Ovary (tissue), 9 donors: ENCODE measurements around the gene HNRNPH3. TPM values are rescaled to one million over a fixed set of nuclear protein-coding genes. Genes with fewer than 3 reads are reported as not detected.

ENCODE experiments used
- DNase-seq, 5 donors: peaks; one replicate each; pipeline ENCODE4 v3.0.0-alpha.2; 2019 to 2020
- H3K27ac ChIP-seq, 2 donors: fragments of 200-600 bp; one replicate each; pipeline versions ENCODE4 v1.5.1 to v1.8.0; 2019 to 2022
- H3K27me3 ChIP-seq: fragments of 200-600 bp; one replicate; pipeline ENCODE4 v1.8.0; 2022
- H3K36me3 ChIP-seq: fragments of 200-600 bp; sonication (generic); one replicate; pipeline ENCODE4 v1.5.1; 2019
- H3K4me1 ChIP-seq: one replicate; pipeline ENCODE4 v1.8.1; 2013; ENCODE audit warnings: mild to moderate bottlenecking, moderate library complexity; ENCODE audit not compliant: insufficient read depth
- H3K4me3 ChIP-seq: fragments of 200-600 bp; sonication (generic); one replicate; pipeline ENCODE4 v1.5.1; 2017
- H3K9me3 ChIP-seq, 2 donors: fragments of 200-600 bp in 1 of 2; sonication (generic) in 1 of 2; one replicate each; pipeline versions ENCODE4 v1.5.1 to v1.8.1; 2013 to 2019; ENCODE audit warnings: mild to moderate bottlenecking in 1 of 2, moderate library complexity in 1 of 2
- CTCF ChIP-seq, 3 donors: fragments of 450-650 bp in 2 of 3; fragments of 200-600 bp in 1 of 3; IDR thresholded peaks; one replicate each; pipeline versions ENCODE4 v1.5.1 to v1.8.0; 2016 to 2022; ENCODE audit warnings: antibody characterized with exemption in 3 of 3, mild to moderate bottlenecking in 1 of 3
- EP300 ChIP-seq: sonication (generic); formaldehyde crosslinking; IDR thresholded peaks from one replicate; pipeline ENCODE4 v1.6.1; 2017; ENCODE audit warnings: antibody characterized with exemption
- POLR2A ChIP-seq: fragments of 450-650 bp; IDR thresholded peaks from one replicate; pipeline ENCODE4 v1.6.1; 2017; ENCODE audit warnings: antibody characterized with exemption, mild to moderate bottlenecking, moderate library complexity
- WGBS, 3 donors: extraction: QIAGEN DNeasy Blood & Tissue Kit in 1 of 3; methylation state at CpG; one replicate each; pipeline versions ENCODE4 v1.1.5 to v1.1.7; 2013 to 2017; 5-methylcytosine and 5-hydroxymethylcytosine counted together
- intact Hi-C, 4 donors: fragments of 100-400 bp; cut with DNase I; formaldehyde crosslinking; loops; one replicate each; pipeline versions ENCODE4 v1.11.0 to v1.15.1; 2022 to 2023
- polyA plus RNA-seq, 2 donors: library from polyadenylated mRNA; stranded (reverse); fragments of 200-250 nt in 1 of 2; fragments of 350-450 nt in 1 of 2; fragmentation: Illumina TruSeq in 1 of 2; extraction: RNeasy Lipid Tissue Mini Kit (QIAGEN cat#74804) in 1 of 2; gene quantifications; one replicate each; pipeline ENCODE4 v1.2.3, GENCODE V29; 2013 to 2014
- total RNA-seq, 7 donors: library from RNA; depleted of rRNA in 2 of 7; stranded (reverse); fragments of >200 nt in 2 of 7; fragmentation: NEBNext Ultra II Directional in 3 of 7; extraction: Animal tissue kit (Norgen Biotek cat#: 25700) in 3 of 7; gene quantifications; one replicate each; pipeline versions ENCODE4 v1.1.0 to v1.2.4, GENCODE V29; 2016 to 2023
- donor health status: DM: no; HTN: no; CAD: no; lungs with moderate emphysema.
- donor health status: DM: no; HTN: no; CAD: no.
- donor health status: Bipolar disorder and iron deficiency.
- donor health status: DM: yes; HTN: yes; CAD: no.
- donor health status: DM: no; HTN: no; CAD: no.
- donor health status: DM: yes; HTN: yes; CAD: no.

The HNRNPH3 gene
- total and polyA plus RNA-seq, 9 donors, result 38.9 to 337 (median 123) TPM

GRCh38 chr10:68371604-68372003, 39.7 kb downstream of the HNRNPH3 start:
- Histone ChIP-seq H3K9me3 (peaks cover 0 to 5% of the 10 kb centered on the region in 2 donors), H3K4me1 (no peaks in the 10 kb centered on the region), H3K27ac (no peak overlapping the region), H3K36me3 (no peaks in the 10 kb centered on the region), H3K4me3 (no peak overlapping the region), H3K27me3 (no peaks in the 10 kb centered on the region)
- intact Hi-C loops, result no loop called here
- no peak for TF ChIP-seq POLR2A
- TF ChIP-seq CTCF (IDR thresholded peaks at IDR 0.05), result no peak
- no peak for TF ChIP-seq EP300
- no peak for DNase-seq
- 80 to 97% (median 96%) methylated on average over 1 of the region's 1 CpG for WGBS, 3 donors

- 85 to 89% (median 88%) methylated on average over 2 of the region's 2 CpGs for WGBS, 3 donors
- no peaks in the 10 kb centered on the region for H3K4me1 ChIP-seq
- H3K27ac ChIP-seq, result no peak overlapping the region
- DNase-seq, result no peak
- H3K36me3 ChIP-seq, result no peaks in the 10 kb centered on the region
- H3K27me3 ChIP-seq, result no peaks in the 10 kb centered on the region
- no peaks in the 10 kb centered on the region for H3K9me3 ChIP-seq
- TF ChIP-seq CTCF (IDR thresholded peaks at IDR 0.05) (no peak), EP300 (no peak), POLR2A (no peak)
- no peak overlapping the region for H3K4me3 ChIP-seq
- intact Hi-C loops, result no loop called here
These were observed 53.9 kb downstream of the HNRNPH3 start for GRCh38 chr10:68385740-68386139.

Other genes with a start within 250 kb of the HNRNPH3 start
- under 1 TPM in 2 of 7 donors, not detected in 5; 0.17 to 0.18 TPM for gene MYPN, start 222.6 kb upstream of the HNRNPH3 start, total RNA-seq
- under 1 TPM; 0.05 to 0.15 TPM for gene MYPN, start 222.6 kb upstream of the HNRNPH3 start, polyA plus RNA-seq
- gene ATOH7, start 100.0 kb upstream of the HNRNPH3 start, total RNA-seq, result under 1 TPM in 2 of 7 donors, not detected in 5; 0.23 to 0.60 TPM
- under 1 TPM in 1 of 2 donors, not detected in 1; 0.16 TPM for gene ATOH7, start 100.0 kb upstream of the HNRNPH3 start, polyA plus RNA-seq
- 1 to 10 TPM; 2.5 to 7.5 (median 3.0) TPM for gene PBLD, start 864 bp downstream of the HNRNPH3 start, total RNA-seq
- gene PBLD, start 864 bp downstream of the HNRNPH3 start, polyA plus RNA-seq, result 1 to 10 TPM; 3.7 to 7.8 TPM
- gene RUFY2, start 75.2 kb downstream of the HNRNPH3 start, total RNA-seq, result 10 to 100 TPM; 21.1 to 36.4 (median 29.8) TPM
- 10 to 100 TPM; 11.1 to 18.3 TPM for gene RUFY2, start 75.2 kb downstream of the HNRNPH3 start, polyA plus RNA-seq
- gene DNA2, start 139.9 kb downstream of the HNRNPH3 start, total RNA-seq, result 1 to 10 TPM; 1.6 to 3.8 (median 3.3) TPM
- gene DNA2, start 139.9 kb downstream of the HNRNPH3 start, polyA plus RNA-seq, result 1 to 10 TPM; 1.0 to 1.9 TPM
- 10 to 100 TPM in 6 of 7 donors, 1 to 10 TPM in 1; 9.1 to 31.9 (median 27.0) TPM for gene SLC25A16, start 195.5 kb downstream of the HNRNPH3 start, total RNA-seq
- gene SLC25A16, start 195.5 kb downstream of the HNRNPH3 start, polyA plus RNA-seq, result 10 to 100 TPM in 1 of 2 donors, 1 to 10 TPM in 1; 4.4 to 10.1 TPM
- 1 to 10 TPM; 2.9 to 7.0 (median 5.7) TPM for gene TET1, start 228.3 kb downstream of the HNRNPH3 start, total RNA-seq
- 1 to 10 TPM in 1 of 2 donors, under 1 TPM in 1; 0.69 to 1.4 TPM for gene TET1, start 228.3 kb downstream of the HNRNPH3 start, polyA plus RNA-seq